ENCODE measurements around the gene GZMM. TPM values are rescaled to one million over a fixed set of nuclear protein-coding genes. Genes with fewer than 3 reads are reported as not detected.

Gene GZMM
- total RNA-seq, 8 experiments from 2014 or later: 0.29 to 0.50 (median 0.33) TPM; not detected in 3

GRCh38 chr19:506404-507285 is 37.2 kb upstream of the GZMM start:
- 0 to 3% (median 0%) methylated on average over 3 to 10 of the region's 48 CpGs; no CpG with 5 or more reads in 5 of the 10 experiments for WGBS, 10 experiments
- in situ Hi-C loops (cut with MboI; ENCODE audit: low pct_unique_long_range_greater_than_20kb in 2 of 9, low sequenced_read_pairs in 9 of 9, unreplicated experiment in 9 of 9): no loop called here

GRCh38 chr19:507286-508203 is 36.3 kb upstream of the GZMM start, which contains the start of gene TPGS1:
Gene TPGS1, plus strand, starts transcription at chr19:507497. Its CDS starts 10 bp downstream, at chr19:507507.
- in situ Hi-C loops (cut with MboI; ENCODE audit: low pct_unique_long_range_greater_than_20kb in 2 of 9, low sequenced_read_pairs in 9 of 9, unreplicated experiment in 9 of 9): no loop called here
- WGBS, 10 experiments: 0 to 20% (median 0%) methylated on average over 1 to 21 of the region's 81 CpGs; no CpG with 5 or more reads in 3 of the 10 experiments

More at GRCh38 chr19:506404-507285, 37.2 kb upstream of the GZMM start:
- peak overlapping the region; percentile 69 to 92 (median 73) for H3K4me3 ChIP-seq
- peak; percentile 73 to 88 (median 85) for ATAC-seq (replicated peaks in 6 of 8)
- H3K27ac ChIP-seq: peak overlapping the region; percentile 96 to 100
- H3K4me1 ChIP-seq (replicated peaks in 1 of 2): peaks cover 13 to 25% of the 10 kb centered on the region in 2 donors

GRCh38 chr19:508204-509150 is 35.4 kb upstream of the GZMM start:
- WGBS, 10 experiments: 0 to 100% (median 62%) methylated on average over 1 to 12 of the region's 32 CpGs; no CpG with 5 or more reads in 2 of the 10 experiments
- Histone ChIP-seq H3K4me1 (replicated peaks in 1 of 2) (peaks cover 22 to 35% of the 10 kb centered on the region in 2 donors), H3K4me3 (peak overlapping the region; percentile 69 to 92 (median 73)), H3K27ac (peak overlapping the region in 1 of 2 donors; percentile 100)
- no peak for ATAC-seq (replicated peaks in 6 of 8)
- in situ Hi-C loops (cut with MboI; ENCODE audit: low pct_unique_long_range_greater_than_20kb in 2 of 9, low sequenced_read_pairs in 9 of 9, unreplicated experiment in 9 of 9): no loop called here

More at GRCh38 chr19:507286-508203, 36.3 kb upstream of the GZMM start, which contains the start of gene TPGS1:
- Histone ChIP-seq H3K27ac (peak within 1 kb of the TSS; percentile 96 to 100), H3K4me1 (replicated peaks in 1 of 2) (peaks cover 14 to 27% of the 10 kb centered on the region in 2 donors), H3K4me3 (peak within 1 kb of the TSS; percentile 69 to 92 (median 73))
- ATAC-seq (replicated peaks in 6 of 8): peak; percentile 71 to 87 (median 78)

GRCh38 chr19:510606-511100 is 33.2 kb upstream of the GZMM start:
- 0 to 80% (median 28%) methylated on average over 1 to 6 of the region's 21 CpGs; no CpG with 5 or more reads in 5 of the 10 experiments for whole genome bisulfite sequencing, 10 experiments
- Histone ChIP-seq H3K4me1 (replicated peaks in 1 of 2) (peaks cover 22 to 35% of the 10 kb centered on the region in 2 donors), H3K4me3 (no peak overlapping the region), H3K27ac (peak overlapping the region in 1 of 2 donors; percentile 69)
- in situ Hi-C loops (cut with MboI; ENCODE audit: low pct_unique_long_range_greater_than_20kb in 2 of 9, low sequenced_read_pairs in 9 of 9, unreplicated experiment in 9 of 9): no loop called here
- peak in 6 of 8 experiments; percentile 1 to 38 (median 18) for ATAC-seq (replicated peaks in 6 of 8)

DNA sequence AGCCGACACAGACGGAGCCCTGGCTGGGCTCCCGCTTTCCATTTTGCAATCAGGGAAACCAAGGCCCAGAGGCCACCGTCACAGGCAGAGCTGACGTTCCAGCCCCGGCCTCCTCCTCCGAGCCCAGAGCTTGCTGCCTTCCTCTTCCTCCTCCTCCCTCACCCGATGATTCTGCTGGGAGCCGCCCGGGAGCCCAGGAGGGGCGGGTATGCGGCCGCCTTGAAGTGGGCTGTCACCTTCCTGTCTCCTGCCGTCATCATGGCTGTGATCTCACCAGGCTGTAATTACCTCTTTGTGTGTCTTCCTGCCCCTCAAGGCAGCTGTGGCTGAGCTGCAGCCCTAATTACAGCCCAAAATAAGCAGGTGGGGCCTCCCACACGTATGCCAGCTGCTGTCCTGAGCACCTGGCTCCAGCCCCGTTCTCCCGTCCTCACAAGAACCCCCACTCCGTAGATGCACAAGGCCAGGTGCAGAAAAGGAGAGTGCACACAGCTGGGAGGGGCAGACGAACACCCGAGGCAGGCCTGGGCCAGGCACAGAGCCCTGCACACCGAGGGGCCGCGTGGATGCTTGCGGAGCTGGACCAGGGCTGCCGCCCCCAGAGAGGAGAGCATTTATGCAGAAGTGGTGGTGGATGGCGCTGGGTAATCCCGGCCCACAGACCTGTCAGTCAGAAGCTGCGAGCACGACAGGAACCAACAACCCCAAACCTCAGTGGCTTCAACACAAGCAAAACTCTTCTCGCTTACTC is 32.6 kb upstream of the GZMM start:
- Histone ChIP-seq H3K4me3 (no peak overlapping the region), H3K4me1 (replicated peaks in 1 of 2) (peaks cover 18 to 31% of the 10 kb centered on the region in 2 donors), H3K27ac (peak overlapping the region in 1 of 2 donors; percentile 69)
- ATAC-seq (replicated peaks in 6 of 8): peak in 2 of 8 experiments; percentile 1 to 7
- in situ Hi-C loops (cut with MboI; ENCODE audit: low pct_unique_long_range_greater_than_20kb in 2 of 9, low sequenced_read_pairs in 9 of 9, unreplicated experiment in 9 of 9): no loop called here
- WGBS, 10 experiments: 10 to 81% (median 70%) methylated on average over 2 to 10 of the region's 30 CpGs; no CpG with 5 or more reads in 4 of the 10 experiments

DNA sequence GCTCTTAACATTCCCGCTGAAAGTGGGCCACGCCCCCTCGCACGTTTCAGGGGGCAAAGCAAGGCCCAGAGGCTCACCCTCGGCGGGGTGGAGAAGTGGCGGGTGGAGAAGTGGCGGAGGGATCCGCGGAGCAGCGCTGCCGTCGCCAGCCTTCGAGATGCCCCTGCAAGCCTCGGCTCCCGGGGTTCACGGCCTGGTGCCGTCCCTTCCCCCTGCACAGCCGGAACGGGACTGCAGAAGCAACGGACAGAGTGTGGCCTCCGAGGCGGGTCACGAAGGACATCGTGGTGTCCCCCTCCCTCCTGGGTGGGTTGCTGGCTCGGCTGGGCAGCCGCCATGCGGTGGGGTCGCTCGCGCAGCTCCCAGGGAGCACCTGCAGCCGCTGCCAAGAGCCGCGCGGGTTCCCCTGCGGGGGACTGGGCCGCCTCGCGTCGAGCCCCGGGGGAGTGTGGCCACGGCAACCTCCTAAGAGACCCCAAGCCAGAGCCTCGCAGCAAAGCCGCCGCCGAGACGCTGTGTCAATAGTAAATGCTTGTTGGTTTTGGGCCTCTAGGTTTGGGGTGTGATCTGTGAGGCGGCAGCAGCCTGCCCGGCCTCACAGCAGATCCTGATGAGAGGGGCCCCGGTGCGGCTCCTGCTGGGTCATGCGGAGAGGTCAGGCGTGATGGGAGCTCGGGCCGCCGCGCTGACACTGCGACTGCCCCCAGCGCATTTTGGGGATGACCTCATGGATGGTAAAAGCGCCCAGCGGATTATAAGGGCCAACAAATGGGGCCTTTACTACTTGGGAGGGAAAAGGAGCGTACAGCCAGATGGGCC is 31.1 kb upstream of the GZMM start:
- no peak overlapping the region for H3K4me3 ChIP-seq
- in situ Hi-C loops (cut with MboI; ENCODE audit: low pct_unique_long_range_greater_than_20kb in 2 of 9, low sequenced_read_pairs in 9 of 9, unreplicated experiment in 9 of 9): no loop called here
- ATAC-seq (replicated peaks in 6 of 8): peak in 5 of 8 experiments; percentile 24 to 62 (median 30)
- peaks cover 16 to 28% of the 10 kb centered on the region in 2 donors for H3K4me1 ChIP-seq (replicated peaks in 1 of 2)
- WGBS, 10 experiments: 20 to 82% (median 55%) methylated on average over 2 to 6 of the region's 62 CpGs; no CpG with 5 or more reads in 6 of the 10 experiments
- peak overlapping the region in 1 of 2 donors; percentile 71 for H3K27ac ChIP-seq

- ATAC-seq (replicated peaks in 6 of 8): no peak
- Histone ChIP-seq H3K4me1 (replicated peaks in 1 of 2) (peaks cover 13 to 24% of the 10 kb centered on the region in 2 donors), H3K27ac (peak overlapping the region in 1 of 2 donors; percentile 71), H3K4me3 (no peak overlapping the region)
- in situ Hi-C loops (cut with MboI; ENCODE audit: low pct_unique_long_range_greater_than_20kb in 2 of 9, low sequenced_read_pairs in 9 of 9, unreplicated experiment in 9 of 9): no loop called here
- 85 to 100% (median 97%) methylated on average over 1 to 7 of the region's 10 CpGs; no CpG with 5 or more reads in 4 of the 10 experiments for WGBS, 10 experiments
These were observed 30.3 kb upstream of the GZMM start for GRCh38 chr19:513368-514165.

- ATAC-seq (replicated peaks in 6 of 8): no peak
These were observed 29.6 kb upstream of the GZMM start for GRCh38 chr19:514166-514663.

DNA sequence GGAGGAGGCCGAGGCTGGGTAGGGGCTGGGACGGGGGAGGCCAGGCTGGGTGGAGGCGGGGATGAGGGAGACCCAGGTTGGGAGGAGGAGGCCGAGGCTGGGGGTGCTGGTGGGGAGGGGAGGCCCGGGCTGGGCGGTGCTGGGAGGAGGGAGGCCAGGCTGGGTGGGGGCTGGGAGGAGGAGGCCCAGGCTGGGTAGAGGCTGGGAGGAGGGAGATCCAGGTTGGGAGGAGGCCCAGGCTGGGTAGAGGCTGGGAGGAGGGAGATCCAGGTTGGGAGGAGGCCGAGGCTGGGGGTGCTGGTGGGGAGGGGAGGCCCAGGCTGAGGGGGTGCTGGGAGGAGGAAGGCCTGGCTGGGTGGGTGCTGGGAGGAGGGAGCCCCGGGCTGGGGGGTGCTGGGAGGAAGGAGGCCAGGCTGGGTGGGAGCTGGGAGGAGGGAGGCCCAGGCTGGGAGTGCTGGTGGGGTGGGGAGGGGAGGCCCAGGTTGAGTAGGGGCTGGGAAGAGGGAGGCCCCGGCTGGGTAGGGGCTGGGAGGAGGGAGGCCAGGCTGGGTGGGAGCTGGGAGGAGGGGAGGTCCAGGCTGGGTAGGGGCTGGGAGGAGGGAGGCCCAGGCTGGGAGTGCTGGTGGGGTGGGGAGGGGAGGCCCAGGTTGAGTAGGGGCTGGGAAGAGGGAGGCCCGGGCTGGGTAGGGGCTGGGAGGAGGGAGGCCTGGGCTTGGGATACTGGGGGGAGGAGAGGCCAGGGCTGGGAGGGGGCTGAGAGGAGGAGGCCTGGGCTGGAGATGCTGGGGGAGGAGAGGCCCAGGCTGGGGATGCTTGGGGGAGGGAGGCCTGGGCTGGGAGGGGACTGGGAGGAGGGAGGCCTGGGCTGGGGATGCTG is 25.9 kb upstream of the GZMM start:
- peak; percentile 44 to 82 (median 76) for ATAC-seq (replicated peaks in 6 of 8)

More at GRCh38 chr19:514166-514663, 29.6 kb upstream of the GZMM start:
- in situ Hi-C loops (cut with MboI; ENCODE audit: low pct_unique_long_range_greater_than_20kb in 2 of 9, low sequenced_read_pairs in 9 of 9, unreplicated experiment in 9 of 9): no loop called here
- Histone ChIP-seq H3K4me3 (no peak overlapping the region), H3K4me1 (replicated peaks in 1 of 2) (peaks cover 15 to 28% of the 10 kb centered on the region in 2 donors), H3K27ac (no peak overlapping the region)
- 85 to 100% (median 100%) methylated on average over 1 to 6 of the region's 9 CpGs; no CpG with 5 or more reads in 3 of the 10 experiments for WGBS, 10 experiments

More for the DNA sequence above, 25.9 kb upstream of the GZMM start:
- no CpG with 5 or more reads among the region's 10 CpGs for WGBS, 10 experiments
- Histone ChIP-seq H3K27ac (no peak overlapping the region), H3K4me3 (no peak overlapping the region), H3K4me1 (replicated peaks in 1 of 2) (peaks cover 6 to 9% of the 10 kb centered on the region in 2 donors)
- in situ Hi-C loops (cut with MboI; ENCODE audit: low pct_unique_long_range_greater_than_20kb in 2 of 9, low sequenced_read_pairs in 9 of 9, unreplicated experiment in 9 of 9): no loop called here

Measured in motor neuron (in vitro differentiated cells).